ENCODE results near the gene TMEM183A.

Gene TMEM183A

DNA sequence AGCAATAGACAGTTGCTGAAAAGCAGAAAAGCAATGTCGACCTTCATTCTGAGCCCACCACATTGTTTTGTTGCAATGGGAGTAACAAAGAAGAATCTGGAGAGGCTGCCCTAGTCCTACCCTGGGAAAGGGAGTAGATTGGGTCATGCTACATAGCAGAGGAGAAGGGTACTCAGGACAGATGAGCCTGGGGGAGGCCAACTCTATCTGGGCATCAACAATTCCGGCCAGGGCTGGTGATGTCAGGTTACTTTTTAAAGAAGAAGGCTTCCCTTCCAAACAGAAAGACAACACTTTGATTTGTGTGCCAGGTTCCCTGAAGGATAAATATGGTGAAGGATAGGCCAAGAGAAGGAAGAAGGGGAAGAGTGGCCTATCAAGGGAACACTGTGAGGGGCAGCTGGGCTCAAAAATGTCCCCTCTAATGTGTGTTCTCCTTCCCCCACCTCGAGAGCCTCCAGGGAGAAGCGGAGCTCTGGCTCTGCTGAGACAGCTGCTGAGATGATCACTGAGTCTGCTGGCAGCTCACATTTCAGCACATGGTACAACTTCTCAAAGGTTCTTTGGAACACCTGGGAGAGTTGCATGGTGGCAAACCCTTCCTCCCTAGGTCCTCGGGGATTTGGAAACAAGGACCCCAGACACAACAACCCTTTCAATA, 45.8 kb upstream of the TMEM183A start:
- TF ChIP-seq, protein P1, sequence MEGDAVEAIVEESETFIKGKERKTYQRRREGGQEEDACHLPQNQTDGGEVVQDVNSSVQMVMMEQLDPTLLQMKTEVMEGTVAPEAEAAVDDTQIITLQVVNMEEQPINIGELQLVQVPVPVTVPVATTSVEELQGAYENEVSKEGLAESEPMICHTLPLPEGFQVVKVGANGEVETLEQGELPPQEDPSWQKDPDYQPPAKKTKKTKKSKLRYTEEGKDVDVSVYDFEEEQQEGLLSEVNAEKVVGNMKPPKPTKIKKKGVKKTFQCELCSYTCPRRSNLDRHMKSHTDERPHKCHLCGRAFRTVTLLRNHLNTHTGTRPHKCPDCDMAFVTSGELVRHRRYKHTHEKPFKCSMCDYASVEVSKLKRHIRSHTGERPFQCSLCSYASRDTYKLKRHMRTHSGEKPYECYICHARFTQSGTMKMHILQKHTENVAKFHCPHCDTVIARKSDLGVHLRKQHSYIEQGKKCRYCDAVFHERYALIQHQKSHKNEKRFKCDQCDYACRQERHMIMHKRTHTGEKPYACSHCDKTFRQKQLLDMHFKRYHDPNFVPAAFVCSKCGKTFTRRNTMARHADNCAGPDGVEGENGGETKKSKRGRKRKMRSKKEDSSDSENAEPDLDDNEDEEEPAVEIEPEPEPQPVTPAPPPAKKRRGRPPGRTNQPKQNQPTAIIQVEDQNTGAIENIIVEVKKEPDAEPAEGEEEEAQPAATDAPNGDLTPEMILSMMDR (IDR thresholded peaks at IDR 0.05) = no peak
- Mint-ChIP-seq H3K27me3 (ENCODE audit: low read depth, poor library complexity) (peaks cover 6% of the 10 kb centered on the region), H3K27ac (peak overlapping the region; percentile 59), H3K36me3 (ENCODE audit: low read depth) (peaks cover 5% of the 10 kb centered on the region), H3K4me3 (no peak overlapping the region), H3K9me3 (no peaks in the 10 kb centered on the region), H3K4me1 (peaks cover 33% of the 10 kb centered on the region)
- DNase-seq = no peak

DNA sequence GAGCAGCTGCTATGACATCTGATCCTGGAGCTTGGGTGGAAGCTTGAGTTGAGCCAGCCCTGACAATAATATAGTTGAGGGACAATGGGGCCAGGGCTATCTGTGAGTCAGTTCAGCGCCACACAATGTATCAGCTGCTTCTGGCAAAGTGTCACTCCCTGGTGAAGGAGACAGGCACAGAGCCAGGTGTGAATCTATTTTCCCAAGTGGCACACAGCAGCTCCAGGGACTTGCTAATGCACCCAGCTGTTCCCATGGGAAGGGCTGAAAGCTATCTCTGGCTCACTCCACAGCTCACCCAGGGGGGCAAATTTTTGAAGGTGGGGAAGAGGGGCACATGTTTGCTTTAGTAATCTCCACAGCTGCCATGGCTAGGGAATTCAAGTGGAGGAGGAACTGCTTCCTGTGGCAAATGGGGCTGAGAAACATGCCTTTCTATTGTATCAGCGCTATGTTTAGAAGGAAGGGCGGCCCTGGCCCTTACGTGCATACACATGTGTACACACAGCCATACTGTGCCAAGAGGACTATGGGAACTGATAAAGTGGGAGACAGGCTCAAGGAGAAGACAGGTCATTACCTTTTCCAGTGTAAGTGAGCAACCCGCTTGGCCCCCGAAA, 42.3 kb upstream of the TMEM183A start:
- Mint-ChIP-seq H3K9me3 (no peaks in the 10 kb centered on the region), H3K27ac (no peak overlapping the region), H3K4me3 (peak overlapping the region; percentile 43), H3K4me1 (peaks cover 23% of the 10 kb centered on the region), H3K27me3 (ENCODE audit: low read depth, poor library complexity) (peaks cover 12% of the 10 kb centered on the region), H3K36me3 (ENCODE audit: low read depth) (peaks cover 5% of the 10 kb centered on the region)
- TF ChIP-seq, protein P1 (IDR thresholded peaks at IDR 0.05) = no peak
- DNase-seq = no peak

DNA sequence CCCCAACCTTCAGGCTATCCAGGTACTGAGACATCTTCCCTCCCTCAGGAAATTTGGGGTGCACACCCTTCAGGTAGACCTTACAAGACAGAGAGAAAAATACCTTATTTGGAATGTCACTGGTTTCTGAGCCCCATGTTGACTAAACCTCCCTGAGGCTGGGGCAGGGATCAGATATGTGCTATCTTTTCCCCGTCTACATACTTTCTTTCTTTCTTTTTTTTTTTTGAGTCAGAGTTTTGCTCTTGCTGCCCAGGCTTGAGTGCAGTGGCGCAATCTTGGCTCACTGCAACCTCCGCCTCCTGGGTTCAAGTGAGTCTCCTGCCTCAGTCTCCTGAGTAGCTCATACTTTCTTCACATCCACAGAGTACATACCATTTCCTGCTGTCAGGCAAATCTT, 41.8 kb upstream of the TMEM183A start:
- peaks cover 5% of the 10 kb centered on the region for H3K36me3 Mint-ChIP-seq (ENCODE audit: low read depth)
- no peak overlapping the region for H3K27ac Mint-ChIP-seq
- TF ChIP-seq, protein P1 (IDR thresholded peaks at IDR 0.05) = no peak
- peaks cover 23% of the 10 kb centered on the region for H3K4me1 Mint-ChIP-seq
- no peaks in the 10 kb centered on the region for H3K9me3 Mint-ChIP-seq
- DNase-seq = no peak
- H3K27me3 Mint-ChIP-seq (ENCODE audit: low read depth, poor library complexity) = peaks cover 9% of the 10 kb centered on the region
- H3K4me3 Mint-ChIP-seq = peak overlapping the region; percentile 79

DNA sequence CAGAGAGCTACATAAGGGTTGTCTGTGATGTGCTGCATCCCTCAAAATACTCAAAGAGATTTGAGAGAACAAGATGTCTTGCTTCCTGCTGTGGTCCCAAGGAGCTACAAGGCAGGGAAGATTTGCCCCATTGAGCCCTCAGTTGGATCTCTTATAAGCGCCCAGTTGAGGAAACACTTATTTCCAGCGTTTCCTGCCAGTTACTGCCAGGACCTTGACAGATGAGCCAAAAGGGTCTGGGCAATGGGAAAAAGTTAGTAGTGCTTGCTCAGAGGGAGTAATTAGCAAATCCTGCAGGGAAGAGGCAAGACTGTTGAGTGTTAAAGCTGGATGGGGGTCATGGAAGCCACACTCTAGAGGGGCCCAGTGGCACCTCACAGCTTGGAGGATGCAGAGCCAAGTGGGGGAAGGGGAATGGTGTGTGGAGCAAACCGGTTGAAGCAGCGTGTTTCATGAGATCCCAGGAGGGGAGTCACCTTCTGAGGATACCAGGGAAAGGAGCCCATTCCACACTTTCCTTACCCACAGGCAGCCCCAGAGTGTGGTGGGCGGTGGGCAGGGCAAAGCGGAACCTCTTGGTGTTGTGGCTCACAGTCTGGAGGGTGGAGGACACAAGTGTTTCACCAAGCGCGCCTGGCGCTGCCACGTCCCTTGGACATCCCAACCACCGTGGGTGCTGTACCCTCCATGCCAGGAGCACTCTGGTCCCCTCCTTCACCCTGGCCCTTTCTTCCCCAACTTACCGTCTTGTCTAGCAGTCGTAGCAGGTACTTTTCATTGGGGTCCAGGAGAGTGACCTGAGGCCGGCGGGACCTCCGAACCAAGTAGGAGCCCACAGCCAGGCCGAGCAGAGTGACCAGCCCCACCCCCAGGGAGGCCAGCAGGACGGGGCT, 40.9 kb upstream of the TMEM183A start:
- DNase-seq = peak; percentile 10
- peaks cover 7% of the 10 kb centered on the region for H3K27me3 Mint-ChIP-seq (ENCODE audit: low read depth, poor library complexity)
- no peaks in the 10 kb centered on the region for H3K9me3 Mint-ChIP-seq
- H3K36me3 Mint-ChIP-seq (ENCODE audit: low read depth) = peaks cover 5% of the 10 kb centered on the region
- H3K4me3 Mint-ChIP-seq = peak overlapping the region; percentile 79
- peak overlapping the region; percentile 29 for H3K27ac Mint-ChIP-seq
- peaks cover 23% of the 10 kb centered on the region for H3K4me1 Mint-ChIP-seq
- TF ChIP-seq, protein P1 (IDR thresholded peaks at IDR 0.05) = no peak

DNA sequence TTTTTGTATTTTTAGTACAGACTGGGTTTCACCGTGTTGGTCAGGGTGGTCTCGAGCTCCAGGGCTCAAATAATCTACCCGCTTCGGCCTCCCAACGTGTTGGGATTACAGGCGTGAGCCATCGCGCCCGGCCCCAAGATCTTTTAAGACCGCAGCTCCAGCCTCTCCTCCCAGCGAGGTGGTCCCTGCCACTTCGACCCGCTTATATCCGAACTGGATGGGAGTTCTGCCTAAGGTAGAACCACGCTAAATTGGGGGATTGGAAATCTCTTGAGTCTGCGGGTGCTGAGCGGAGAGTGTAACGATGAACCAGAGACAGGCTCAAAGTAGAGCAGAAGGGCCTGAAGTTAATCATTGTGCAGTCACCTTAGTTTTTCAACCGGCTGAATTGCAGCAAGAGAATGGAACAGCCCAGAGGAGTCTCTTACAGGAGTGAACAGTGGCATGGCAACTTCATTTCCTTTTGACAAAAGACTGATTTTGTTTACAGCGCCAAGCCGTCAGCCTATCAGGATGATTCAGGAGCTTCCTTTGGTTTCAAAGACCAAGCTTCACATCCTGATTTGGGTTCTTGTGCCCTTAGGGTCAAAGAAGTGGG, 39.4 kb upstream of the TMEM183A start:
- no peak overlapping the region for H3K27ac Mint-ChIP-seq
- H3K4me3 Mint-ChIP-seq = peak overlapping the region; percentile 90
- H3K4me1 Mint-ChIP-seq = peaks cover 23% of the 10 kb centered on the region
- H3K27me3 Mint-ChIP-seq (ENCODE audit: low read depth, poor library complexity) = peaks cover 21% of the 10 kb centered on the region
- no peaks in the 10 kb centered on the region for H3K9me3 Mint-ChIP-seq
- H3K36me3 Mint-ChIP-seq (ENCODE audit: low read depth) = peaks cover 2% of the 10 kb centered on the region
- TF ChIP-seq, protein P1 (IDR thresholded peaks at IDR 0.05) = no peak
- DNase-seq = no peak
